Myocyte (in vitro differentiated cells): ENCODE results near the gene RSBN1L. TPM values are rescaled to one million over a fixed set of nuclear protein-coding genes. Genes with fewer than 3 reads are reported as not detected.
"Not testable (repeated sequence)": the region's sequence is repeated elsewhere in the genome, so short reads cannot be mapped to it uniquely, and the experiment has no call there.

Experiments used
- DNase-seq: peaks from one replicate; pipeline ENCODE4 v3.0.0-alpha.2; 2012; ENCODE audit warnings: low read depth
- total RNA-seq: library from RNA; depleted of rRNA; stranded (reverse); fragments of >200 nt; gene quantifications from 2 replicates; pipeline ENCODE4 v1.2.3, GENCODE V29; 2014

RSBN1L gene
- total RNA-seq, 1 donor from 2014 or later, result 8.5 TPM

DNA sequence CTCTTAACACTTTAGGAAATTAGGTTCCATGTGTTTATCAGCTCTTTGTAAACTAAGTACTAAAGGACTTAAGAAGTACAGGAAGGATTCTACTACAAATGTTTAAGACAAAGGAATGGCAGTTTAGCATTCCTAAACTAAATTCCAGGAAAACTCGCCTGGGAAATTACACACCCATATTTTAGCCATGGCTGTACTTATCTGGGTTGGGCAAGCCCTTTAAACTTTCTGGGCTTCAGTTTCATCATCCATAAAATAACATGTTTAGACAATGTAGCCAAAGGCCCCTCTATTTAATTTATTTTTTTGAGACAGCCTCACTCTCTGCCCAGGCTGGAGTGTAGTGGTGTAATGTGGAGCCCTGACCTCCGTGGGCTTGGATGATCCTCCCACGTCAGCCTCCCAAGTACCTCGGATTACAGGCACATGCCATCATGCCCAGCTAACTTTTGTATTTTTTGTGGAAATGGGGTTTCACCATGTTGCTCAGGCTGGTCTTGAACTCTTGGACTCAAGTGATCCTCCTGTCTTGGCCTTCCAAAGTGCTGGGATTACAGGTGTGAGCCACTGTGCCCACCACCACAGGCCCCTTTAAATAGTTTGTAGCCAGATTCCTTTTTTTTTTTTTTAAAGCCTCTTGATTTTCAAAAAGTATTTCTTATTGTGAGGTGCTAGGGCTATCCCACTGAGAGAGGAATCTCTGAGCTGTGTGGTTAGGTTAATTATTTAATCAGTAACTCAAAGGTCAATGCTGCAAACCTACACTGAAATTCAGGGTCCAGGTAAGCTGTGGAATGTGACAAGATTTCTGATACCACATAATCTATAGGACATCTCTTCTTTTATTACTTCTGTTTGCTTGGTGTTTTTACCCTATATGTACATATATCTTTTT lies 69.9 kb downstream of the RSBN1L start:
- DNase-seq, result no peak

DNA sequence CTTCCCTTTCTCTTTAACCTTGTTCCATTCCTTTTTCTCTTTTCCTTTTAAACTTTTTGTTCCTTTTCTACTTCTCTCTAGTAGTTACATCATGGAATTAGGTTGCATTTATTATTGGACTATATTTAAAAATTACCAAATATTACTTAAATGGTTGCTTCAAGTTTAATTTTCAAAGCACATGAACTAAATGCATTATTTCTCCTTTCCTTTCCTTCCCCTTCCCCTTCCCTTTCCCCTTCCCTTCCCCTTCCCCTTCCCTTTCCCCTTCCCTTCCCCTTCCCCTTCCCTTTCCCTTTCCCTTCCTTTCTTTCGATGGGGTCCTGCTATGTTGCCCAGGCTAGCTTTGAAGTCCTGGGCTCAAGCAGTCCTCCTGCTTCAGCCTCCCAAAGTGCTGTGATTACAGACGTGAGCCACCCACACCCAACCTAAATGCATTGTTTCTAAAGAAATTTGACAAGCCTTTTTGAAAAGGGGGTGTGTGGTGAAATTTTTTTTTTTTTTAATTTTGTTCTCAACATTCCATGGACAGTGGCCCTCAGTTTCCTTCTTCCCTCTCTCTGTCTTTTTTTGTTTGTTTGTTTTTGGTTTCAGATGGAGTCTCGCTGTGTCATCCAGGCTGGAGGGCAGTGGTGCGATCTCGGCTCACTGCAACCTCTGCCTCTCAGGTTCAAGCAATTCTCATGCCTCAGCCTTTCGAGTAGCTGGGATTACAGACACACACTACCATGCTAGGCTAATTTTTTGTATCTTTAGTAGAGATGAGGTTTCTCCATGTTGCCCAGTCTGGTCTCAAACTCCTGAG lies 70.7 kb downstream of the RSBN1L start:
- no peak for DNase-seq

DNA sequence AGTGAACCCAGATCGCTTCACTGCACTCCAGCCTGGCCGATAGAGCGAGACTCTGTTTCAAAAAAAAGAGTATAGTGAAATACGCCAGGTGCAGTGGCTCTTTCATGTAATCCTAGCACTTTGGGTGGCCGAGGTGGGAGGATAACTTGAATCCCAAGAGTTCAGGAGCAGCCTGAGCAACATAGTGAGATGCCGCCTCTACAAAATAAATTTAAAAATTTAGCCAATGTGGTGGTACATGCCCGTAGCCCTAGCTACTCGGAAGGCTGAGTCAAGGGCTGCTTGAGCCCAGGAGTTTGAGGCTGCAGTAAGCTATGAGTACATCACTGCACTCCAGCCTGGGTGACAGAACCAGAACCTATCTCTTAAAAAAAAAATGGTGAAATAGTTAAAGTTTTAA lies 74.1 kb downstream of the RSBN1L start:
- no peak for DNase-seq

DNA sequence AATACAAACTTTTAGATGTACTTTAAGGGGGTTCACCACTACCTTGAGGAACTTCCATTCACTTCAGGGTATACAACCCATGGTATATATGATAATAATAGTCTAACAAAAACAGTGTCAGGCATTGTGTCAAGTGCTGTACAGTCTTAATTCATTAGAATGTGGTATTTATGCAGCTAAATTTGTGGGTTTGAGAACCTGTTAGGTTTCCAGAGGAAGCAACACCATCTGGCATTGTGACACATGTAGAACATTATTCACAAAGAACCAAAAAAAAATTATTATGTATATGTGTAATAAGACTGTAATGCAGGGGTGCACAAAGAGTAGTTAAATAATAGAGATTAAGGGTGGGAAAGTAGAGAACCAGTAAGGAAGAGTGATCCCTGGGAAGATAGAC lies 75.6 kb downstream of the RSBN1L start:
- no peak for DNase-seq

DNA sequence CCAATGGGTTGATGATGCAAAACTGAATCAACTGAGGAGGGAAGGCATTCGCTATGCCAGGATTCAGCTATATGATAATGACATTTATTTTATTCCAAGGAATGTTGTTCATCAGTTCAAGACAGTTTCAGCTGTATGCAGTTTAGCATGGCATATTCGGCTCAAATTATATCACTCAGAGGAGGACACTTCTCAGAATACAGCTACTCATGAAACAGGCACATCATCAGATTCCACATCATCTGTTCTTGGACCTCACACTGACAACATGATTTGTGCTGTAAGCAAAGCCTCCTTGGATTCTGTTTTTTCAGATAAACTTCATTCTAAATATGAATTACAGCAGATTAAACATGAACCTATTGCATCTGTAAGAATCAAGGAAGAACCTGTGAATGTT lies 82.3 kb downstream of the RSBN1L start:
- no peak for DNase-seq

DNA sequence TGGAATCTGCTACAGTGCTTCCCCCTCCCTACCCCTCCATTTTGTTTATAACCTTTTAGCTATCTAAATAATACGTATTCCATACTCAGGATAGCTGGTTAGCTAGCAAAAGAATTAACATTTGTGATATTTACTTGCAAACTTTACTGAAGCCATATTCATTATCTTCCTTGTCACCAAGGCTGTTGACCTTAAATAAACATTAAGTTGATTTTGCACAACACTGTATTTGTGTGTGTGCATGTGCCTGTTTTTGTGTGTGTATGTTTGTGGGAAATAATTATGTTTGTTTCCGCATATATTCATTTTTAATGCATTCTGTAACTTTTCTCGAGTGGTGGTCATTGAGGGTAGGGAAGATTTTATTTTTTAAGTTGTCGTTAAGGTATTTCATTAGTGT lies 86.1 kb downstream of the RSBN1L start:
- no peak for DNase-seq

DNA sequence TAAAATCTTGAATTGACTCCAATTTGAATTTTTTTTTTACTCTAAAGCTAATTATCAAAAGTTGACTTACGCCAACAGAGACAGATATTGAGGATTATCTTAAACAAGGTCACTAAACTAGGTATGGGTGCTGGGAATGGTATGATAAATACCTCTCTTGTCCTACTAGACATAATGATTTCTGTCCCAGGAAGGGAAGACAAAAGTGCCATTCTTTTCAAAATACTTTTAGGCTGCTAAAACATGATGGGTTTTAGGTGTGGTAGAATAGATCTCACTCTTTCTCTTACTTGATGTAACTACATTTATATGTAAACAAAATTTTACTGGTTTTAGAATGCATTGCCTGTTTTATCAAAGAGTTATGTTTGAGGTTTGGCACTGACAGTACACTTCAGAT lies 86.9 kb downstream of the RSBN1L start:
- DNase-seq, result no peak

DNA sequence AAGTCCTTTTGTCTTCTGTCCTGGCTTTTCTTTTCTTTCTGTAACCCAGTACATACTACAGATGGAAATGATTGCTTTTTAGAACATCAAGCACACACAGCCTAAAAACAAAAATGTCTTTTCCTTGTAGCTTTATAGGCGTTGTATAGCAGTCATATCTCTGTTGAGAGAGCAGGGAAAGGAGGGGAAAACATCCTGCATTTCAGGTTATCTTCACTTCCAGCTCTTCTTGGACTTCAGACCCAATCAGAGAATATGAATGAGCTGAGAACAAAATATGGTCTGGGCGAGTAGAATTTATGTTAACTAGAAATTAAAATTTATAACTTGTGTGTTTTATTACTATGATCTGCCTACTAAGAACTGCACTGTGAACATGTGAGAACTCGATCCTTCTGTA lies 87.3 kb downstream of the RSBN1L start:
- no peak for DNase-seq

DNA sequence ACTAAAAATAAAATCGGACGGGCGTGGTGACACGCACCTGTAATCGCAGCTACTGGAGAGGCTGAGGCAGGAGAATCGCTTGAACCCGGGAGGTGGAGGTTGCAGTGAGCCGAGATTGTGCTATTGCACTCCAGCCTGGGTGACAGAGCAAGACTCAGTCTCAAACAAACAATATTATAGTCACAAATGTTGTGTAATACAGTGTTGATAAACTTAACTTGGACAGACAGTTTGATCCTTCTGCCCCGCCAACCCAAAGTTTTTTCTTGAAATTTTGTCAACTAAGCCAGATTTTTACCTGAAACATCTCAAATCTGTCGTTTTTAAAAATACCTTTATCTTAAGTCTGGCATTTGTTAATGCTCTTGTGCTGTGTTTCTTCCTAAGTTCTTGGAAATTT lies 88.2 kb downstream of the RSBN1L start:
- DNase-seq, result not testable (repeated sequence)

DNA sequence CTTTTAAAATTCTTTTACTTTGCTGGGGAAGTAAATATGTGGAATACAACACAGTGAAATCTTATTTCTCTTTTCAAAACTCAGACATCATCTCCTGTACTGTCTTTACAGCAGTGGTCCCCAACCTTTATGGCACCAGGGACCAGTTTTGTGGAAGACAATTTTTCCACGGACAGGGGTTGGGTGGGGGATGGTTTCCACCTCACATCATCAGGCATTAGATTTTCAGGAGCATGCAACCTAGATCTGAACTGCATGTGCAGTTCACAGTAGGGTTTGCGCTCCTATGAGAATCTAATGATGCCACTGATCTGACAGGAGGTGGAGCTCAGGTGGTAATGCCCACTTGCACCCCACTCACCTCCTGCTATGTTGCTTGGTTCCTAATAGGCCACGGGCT lies 89.8 kb downstream of the RSBN1L start:
- DNase-seq, result no peak

DNA sequence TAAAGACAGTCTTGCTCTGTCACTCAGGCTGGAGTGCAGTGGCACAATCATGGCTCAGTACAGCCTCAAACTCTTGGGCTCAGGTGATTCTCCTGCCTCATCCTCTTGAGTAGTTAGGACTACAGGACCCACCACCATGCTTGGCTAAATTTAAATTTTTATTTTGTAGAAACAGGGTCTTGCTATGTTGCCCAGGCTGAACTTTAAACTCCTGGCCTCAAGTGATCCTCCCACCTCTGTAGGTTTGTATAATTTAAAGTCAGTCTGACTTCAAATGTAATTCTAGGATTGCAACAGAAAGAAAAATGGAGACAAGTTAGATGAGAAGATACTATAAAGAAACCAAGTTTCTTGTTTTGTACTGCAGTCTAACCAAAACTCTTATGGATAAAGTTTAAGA lies 90.5 kb downstream of the RSBN1L start:
- DNase-seq, result no peak

DNA sequence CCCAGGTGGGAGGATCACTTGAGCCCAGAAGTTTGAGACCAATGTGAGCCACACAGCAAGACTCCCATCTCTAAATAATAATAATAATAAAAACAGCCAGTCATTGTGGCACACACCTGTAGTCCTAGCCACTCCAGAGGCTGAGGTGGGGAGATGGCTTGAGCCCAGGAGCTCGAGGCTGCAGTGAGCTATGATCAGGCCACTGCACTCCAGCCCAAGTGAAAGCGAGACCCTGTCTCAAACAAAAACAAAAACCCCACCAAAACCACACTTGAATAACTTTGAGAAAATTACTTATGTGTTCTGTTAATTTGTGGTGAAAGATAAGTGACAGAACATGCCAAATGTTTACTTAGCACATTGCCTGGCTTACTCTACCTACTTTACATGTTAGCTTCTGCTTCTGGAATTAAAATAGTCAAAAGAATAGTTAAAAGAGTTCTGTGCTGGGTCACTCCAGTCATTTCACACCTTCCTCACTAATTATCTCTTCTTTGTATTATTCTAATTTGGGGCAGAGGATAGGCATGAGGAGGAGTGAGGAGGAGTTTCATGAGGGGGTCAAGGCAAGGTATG lies 92.2 kb downstream of the RSBN1L start:
- DNase-seq, result no peak

DNA sequence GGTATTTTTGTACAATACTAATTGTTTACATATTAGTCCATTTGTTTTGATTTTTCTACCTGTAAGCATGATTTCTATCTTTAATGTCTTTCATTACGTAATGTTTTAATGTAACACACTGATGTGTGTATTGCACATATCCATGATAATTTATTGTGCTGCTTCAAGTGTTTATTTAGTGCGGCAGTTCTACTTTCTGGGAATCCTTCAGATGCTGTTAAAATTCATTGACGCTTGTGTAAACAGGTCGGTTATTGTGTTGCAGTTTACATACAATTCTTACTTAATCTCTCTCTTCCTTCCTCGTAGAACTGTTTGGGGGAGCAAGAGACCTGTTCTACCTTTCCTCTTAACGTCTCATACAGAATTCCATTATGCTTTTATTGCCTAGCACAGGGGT lies 95.1 kb downstream of the RSBN1L start:
- no peak for DNase-seq

DNA sequence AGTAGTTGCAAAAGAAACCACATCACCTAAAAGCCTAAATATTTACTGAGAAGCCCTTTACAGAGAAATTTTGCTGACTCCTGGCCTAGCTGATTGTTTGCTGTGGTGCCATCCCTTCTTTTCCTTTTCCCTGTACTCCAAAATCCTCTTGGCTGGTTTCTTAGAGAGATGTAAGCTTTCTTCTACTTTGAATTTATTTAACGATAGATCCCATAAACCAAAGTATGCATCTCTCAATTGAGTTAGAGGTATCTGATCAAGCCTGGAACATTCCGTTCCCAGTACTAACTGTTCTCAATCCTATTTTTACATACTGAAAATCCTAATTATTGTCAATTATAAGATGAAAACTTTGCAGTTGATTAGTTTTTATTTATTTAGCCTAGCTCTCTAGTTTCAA lies 95.7 kb downstream of the RSBN1L start:
- DNase-seq, result no peak

DNA sequence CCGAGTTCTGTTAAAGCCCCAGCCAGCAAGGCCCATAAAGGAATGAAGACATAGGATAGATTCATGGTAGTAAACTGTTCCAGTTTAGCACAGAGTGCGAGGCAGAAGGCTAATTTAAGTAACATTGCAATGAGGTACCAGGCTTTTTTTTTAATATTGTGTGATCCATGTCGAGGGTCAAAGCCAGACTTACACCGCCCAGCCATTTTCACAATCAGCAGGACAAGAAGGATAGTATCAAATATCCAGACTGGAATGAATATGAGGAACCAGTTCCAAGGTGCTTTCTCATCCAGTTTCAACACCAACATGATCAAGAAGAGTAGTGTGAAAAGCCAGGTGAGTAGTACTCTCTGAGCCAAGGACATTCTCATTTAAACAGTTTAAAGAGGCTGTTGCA lies 97.7 kb downstream of the RSBN1L start:
- peak; percentile 4 for DNase-seq

DNA sequence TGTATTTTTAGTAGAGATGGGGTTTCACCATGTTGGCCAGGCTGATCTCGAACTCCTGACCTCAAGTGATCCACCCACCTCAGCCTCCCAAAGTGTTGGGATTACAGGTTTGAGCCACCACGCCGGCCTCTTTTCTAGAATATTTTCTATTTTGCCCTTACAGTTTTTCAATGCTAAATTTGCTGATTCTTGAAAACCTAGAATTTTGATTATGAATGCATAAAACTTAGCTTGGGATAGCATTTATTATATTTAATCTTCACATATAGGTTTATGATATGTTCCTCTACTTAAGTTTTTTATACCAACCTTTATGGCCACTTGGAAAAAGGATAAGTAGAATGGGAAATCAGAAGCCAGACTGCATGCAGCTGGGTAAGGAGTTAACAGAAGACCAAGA lies 99.8 kb downstream of the RSBN1L start:
- no peak for DNase-seq

DNA sequence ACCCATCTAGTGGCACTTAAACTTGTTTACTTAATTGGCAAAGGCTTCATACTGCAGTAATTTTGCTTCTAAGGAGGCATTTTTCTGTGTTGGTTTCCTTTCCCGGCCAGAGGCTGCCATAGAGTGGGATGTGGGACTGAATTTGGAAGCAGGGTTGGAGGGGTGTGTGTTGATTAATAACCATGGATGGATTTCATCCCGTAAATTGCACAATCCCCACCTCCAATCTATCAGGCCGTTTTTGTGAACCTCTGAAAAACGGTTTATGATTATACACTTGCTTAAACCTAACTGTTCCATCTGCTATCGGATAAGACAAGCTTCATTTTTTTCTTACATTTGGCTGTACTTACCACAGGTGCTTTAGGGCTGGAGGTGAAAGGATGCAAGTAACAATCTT lies 100.7 kb downstream of the RSBN1L start:
- DNase-seq, result no peak

DNA sequence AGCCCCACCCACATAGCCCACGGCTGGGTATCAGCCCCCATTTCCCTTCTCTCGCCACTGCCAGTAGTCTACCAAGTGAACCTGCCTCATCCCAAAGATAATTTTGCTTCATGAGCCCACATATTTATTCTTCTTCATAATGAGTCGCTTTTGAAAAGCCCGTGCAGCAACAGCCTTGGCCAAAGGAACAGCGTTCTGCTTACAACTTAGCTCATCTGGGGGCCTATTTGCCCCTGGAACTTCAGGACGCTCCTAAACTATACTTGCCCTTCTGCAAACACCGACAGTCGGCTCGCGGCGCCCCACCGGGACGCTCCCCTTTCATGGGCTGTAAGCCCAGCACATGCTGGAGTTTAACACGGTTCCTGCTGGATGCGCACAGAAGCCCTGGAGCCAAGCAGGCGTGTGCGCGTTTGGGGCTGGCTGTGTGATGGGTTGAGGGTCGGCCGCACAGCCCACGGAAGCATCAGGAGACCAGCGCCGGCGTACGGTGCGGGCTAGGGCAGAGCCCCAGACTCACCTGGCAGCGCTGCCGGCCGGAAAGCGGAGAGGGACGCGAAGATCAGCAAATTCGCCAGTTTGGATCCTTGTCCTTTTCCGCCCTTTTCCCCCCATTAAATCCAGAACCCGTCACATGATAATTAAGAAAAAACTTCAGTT lies 101.6 kb downstream of the RSBN1L start:
- DNase-seq, result no peak

DNA sequence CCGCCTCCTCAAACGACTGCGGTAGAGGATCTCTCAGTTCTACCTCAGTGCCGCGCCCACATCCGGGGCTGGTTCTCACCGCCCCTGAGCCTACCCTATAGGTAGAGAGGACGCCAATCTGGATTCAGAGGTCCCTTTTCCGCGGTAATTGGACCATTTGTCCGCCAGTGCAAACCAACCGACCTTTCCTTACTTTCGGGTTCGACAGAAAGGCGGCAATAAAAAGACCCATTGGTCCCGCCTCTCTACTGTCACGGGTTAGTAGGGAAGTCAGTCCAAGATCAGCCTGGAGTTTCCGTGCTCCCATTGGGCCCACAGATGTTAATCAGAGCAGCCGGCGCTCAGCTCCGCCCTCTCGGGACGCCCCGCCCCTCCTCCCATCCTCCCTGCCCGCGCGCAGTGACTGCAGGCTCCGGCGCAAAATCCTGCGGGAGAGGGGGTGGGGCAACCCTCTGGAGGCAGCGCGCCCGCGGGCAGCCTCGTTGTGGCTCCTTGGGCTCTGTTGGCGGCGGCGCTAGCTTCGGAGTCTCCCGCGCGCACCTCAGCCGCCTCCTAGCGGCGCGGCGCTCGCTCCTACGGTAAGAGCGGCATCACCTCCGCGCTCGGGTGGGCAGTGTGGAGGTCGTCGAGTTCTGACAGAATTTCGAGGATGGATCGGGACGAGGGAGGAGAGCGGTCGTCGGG lies 102.3 kb downstream of the RSBN1L start, which contains the start of the genes PHTF2 and TMEM60:
TSS of gene PHTF2 (plus strand) at position 380 of the 684 bp plus-strand sequence.
TSS of gene TMEM60 (minus strand) at position 41 of the 684 bp plus-strand sequence. CDS start 4,061 bp downstream, outside the sequence.
- peak; percentile 100 for DNase-seq

DNA sequence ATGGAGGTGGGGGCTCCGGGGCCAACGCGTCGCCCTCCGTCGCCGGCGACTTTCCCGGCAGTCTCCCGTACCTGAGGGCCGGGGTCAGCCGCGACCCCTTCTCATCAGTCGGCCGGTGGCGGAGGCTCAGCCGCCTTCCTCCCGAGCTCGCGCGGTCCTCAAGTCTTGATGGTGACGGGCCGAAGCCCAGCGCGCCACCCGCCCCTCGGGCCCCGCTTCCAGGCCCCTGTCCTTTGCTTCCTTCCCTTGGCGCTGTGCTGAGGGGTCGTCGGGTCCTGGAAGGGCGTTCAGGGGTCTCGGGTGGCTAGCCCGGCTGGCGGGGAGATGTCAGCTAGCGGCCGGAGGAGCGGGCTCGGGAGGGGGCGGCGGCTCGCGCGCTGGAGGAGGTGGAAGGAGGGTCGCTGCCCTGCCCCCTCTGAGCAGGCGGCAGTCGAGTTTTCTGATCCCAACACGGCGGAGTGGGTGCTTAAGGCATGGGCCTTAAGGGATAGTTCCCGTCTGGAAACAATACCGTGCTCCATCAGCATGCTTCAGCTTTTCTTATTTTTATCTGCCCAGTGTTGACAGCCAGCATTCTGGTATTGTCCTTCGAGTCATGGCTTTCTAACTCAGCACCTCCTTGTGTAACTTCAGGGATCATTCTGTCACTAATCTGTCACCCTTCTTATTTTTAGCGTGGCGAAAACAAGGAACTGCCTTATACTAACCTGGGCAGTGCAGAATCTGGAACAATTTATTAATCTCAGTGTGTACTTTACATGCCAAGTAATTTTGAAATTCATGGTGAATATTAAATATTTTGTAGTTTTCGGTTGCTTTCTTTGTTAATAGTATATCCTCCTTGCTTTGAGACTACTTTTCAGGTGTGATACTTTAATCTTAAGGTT lies 103.1 kb downstream of the RSBN1L start:
- peak; percentile 60 for DNase-seq
